Neural cell (in vitro differentiated cells): ENCODE data around the gene LVRN. TPM values are rescaled to one million over a fixed set of nuclear protein-coding genes. Genes with fewer than 3 reads are reported as not detected.

Source experiments
- H2AFZ ChIP-seq: fragments of 200-600, 300-800 bp; sonication (generic), shearing (Covaris generic); 2 replicates; pipeline ENCODE4 v1.6.0; 2014; ENCODE audit warnings: low read depth, mild to moderate bottlenecking, antibody characterized with exemption, low read length, moderate library complexity
- H3F3A ChIP-seq: fragments of 200-600 bp; shearing (Covaris generic); 2 replicates; pipeline ENCODE4 v1.6.1; 2016; ENCODE audit warnings: mild to moderate bottlenecking, moderate library complexity, mixed read lengths, antibody characterized with exemption, low read length; ENCODE audit not compliant: insufficient read depth, poor library complexity, severe bottlenecking
- H3K27ac ChIP-seq: fragments of 200-600, 300-800 bp; sonication (generic), shearing (Covaris generic); 2 replicates; pipeline ENCODE4 v1.5.1; 2014; ENCODE audit warnings: mild to moderate bottlenecking, low read length, moderate library complexity
- H3K27me3 ChIP-seq: fragments of 300-800, 200-600 bp; sonication (generic), shearing (Covaris generic); 2 replicates; pipeline ENCODE4 v1.6.0; 2014; ENCODE audit warnings: mild to moderate bottlenecking, low read depth, low read length, moderate library complexity; ENCODE audit not compliant: insufficient read depth
- H3K36me3 ChIP-seq: fragments of 300-800, 200-600 bp; sonication (generic), shearing (Covaris generic); 2 replicates; pipeline ENCODE4 v1.5.1; 2014; ENCODE audit warnings: mild to moderate bottlenecking, antibody characterized with exemption, low read length, moderate library complexity; ENCODE audit not compliant: insufficient read depth
- H3K4me2 ChIP-seq: fragments of 300-800, 200-600 bp; sonication (generic), shearing (Covaris generic); 2 replicates; pipeline ENCODE4 v1.6.0; 2014; ENCODE audit warnings: mild to moderate bottlenecking, low read length
- H3K4me3 ChIP-seq: fragments of 300-800, 200-600 bp; sonication (generic), shearing (Covaris generic); 2 replicates; pipeline ENCODE4 v1.5.1; 2014; ENCODE audit warnings: mild to moderate bottlenecking, low read length, moderate library complexity
- H3K79me2 ChIP-seq: fragments of 200-600 bp; shearing (Covaris generic); replicated peaks from 2 replicates; pipeline ENCODE4 v1.6.0; 2014; ENCODE audit warnings: mild to moderate bottlenecking, low read length, moderate library complexity; ENCODE audit not compliant: insufficient read depth
- H3K9ac ChIP-seq: fragments of 300-800, 200-600 bp; sonication (generic), shearing (Covaris generic); 2 replicates; pipeline ENCODE4 v1.6.1; 2016; ENCODE audit warnings: mild to moderate bottlenecking, low read length, mixed read lengths
- H3K9me2 ChIP-seq: fragments of 200-600 bp; shearing (Covaris generic); 2 replicates; pipeline ENCODE4 v1.6.1; 2016; ENCODE audit warnings: mild to moderate bottlenecking, low read length, mixed read lengths; ENCODE audit not compliant: insufficient read depth
- H3K9me3 ChIP-seq: fragments of 200-600, 300-800 bp; sonication (generic), shearing (Covaris generic); 2 replicates; pipeline ENCODE4 v1.6.1; 2016; ENCODE audit warnings: mild to moderate bottlenecking, mixed run types, low read length, moderate library complexity, mixed read lengths
- H4K20me1 ChIP-seq: fragments of 200-600 bp; shearing (Covaris generic); 2 replicates; pipeline ENCODE4 v1.6.1; 2016; ENCODE audit warnings: mild to moderate bottlenecking, mixed run types; ENCODE audit not compliant: insufficient read depth
- EP300 ChIP-seq: fragments of 450-650 bp; conservative IDR thresholded peaks from 2 replicates; pipeline ENCODE4 v1.6.1; 2014; ENCODE audit warnings: antibody characterized with exemption, mild to moderate bottlenecking, moderate library complexity; ENCODE audit not compliant: poor library complexity, severe bottlenecking
- EZH2 ChIP-seq: fragments of 200-600, 300-800 bp; shearing (Covaris generic), sonication (generic); IDR thresholded peaks from 2 replicates; pipeline ENCODE4 v1.6.1; 2014; ENCODE audit warnings: antibody characterized with exemption, low read length, borderline replicate concordance, mild to moderate bottlenecking; ENCODE audit not compliant: insufficient read depth, poor library complexity, severe bottlenecking
- MXI1 ChIP-seq: fragments of 450-650 bp; conservative IDR thresholded peaks from 2 replicates; pipeline ENCODE4 v1.6.1; 2014; ENCODE audit warnings: antibody characterized with exemption, mild to moderate bottlenecking; ENCODE audit not compliant: poor library complexity, severe bottlenecking
- POLR2AphosphoS5 ChIP-seq: IDR thresholded peaks from 2 replicates; pipeline ENCODE4 v1.6.1; 2012
- RAD21 ChIP-seq: fragments of 450-650 bp; conservative IDR thresholded peaks from 2 replicates; pipeline ENCODE4 v1.6.1; 2014; ENCODE audit warnings: antibody characterized with exemption, mild to moderate bottlenecking, moderate library complexity
- REST ChIP-seq: IDR thresholded peaks from 2 replicates; pipeline ENCODE4 v1.6.1; 2012; ENCODE audit warnings: borderline replicate concordance
- SMC3 ChIP-seq: fragments of 450-650 bp; conservative IDR thresholded peaks from 2 replicates; pipeline ENCODE4 v1.6.1; 2014; ENCODE audit warnings: antibody characterized with exemption, mild to moderate bottlenecking, moderate library complexity; ENCODE audit not compliant: poor library complexity
- TAF1 ChIP-seq: IDR thresholded peaks from 2 replicates; pipeline ENCODE4 v1.6.1; 2012; ENCODE audit warnings: low read depth
- polyA plus RNA-seq: library from polyadenylated mRNA; depleted of rRNA; stranded (reverse); fragments of >200 nt; gene quantifications from 2 replicates; pipeline ENCODE4 v1.2.3, GENCODE V29; 2014
- TF ChIP-seq, protein P1 (sequence below): fragments of 450-650 bp; IDR thresholded peaks from 2 replicates; pipeline ENCODE4 v1.5.1; 2014; ENCODE audit warnings: antibody characterized with exemption, mild to moderate bottlenecking, moderate library complexity; ENCODE audit not compliant: poor library complexity, severe bottlenecking

LVRN gene
- polyA plus RNA-seq, 1 donor from 2014 or later: 3.5 TPM

- Histone ChIP-seq H3K27me3 (peaks cover 18% of the 10 kb centered on the region), H3K4me2 (no peak overlapping the region), H3K9ac (no peak overlapping the region), H3K9me3 (no peaks in the 10 kb centered on the region), H3K9me2 (no peaks in the 10 kb centered on the region), H2AFZ (no peak overlapping the region), H3K36me3 (no peaks in the 10 kb centered on the region), H3K4me3 (no peak overlapping the region), H3F3A (no peaks in the 10 kb centered on the region), H4K20me1 (no peaks in the 10 kb centered on the region), H3K27ac (no peak overlapping the region), H3K79me2 (no peaks in the 10 kb centered on the region)
- TF ChIP-seq RAD21: no peak
- no peak for TF ChIP-seq TAF1
- no peak for TF ChIP-seq MXI1
- TF ChIP-seq EZH2: no peak
- TF ChIP-seq, protein P1, sequence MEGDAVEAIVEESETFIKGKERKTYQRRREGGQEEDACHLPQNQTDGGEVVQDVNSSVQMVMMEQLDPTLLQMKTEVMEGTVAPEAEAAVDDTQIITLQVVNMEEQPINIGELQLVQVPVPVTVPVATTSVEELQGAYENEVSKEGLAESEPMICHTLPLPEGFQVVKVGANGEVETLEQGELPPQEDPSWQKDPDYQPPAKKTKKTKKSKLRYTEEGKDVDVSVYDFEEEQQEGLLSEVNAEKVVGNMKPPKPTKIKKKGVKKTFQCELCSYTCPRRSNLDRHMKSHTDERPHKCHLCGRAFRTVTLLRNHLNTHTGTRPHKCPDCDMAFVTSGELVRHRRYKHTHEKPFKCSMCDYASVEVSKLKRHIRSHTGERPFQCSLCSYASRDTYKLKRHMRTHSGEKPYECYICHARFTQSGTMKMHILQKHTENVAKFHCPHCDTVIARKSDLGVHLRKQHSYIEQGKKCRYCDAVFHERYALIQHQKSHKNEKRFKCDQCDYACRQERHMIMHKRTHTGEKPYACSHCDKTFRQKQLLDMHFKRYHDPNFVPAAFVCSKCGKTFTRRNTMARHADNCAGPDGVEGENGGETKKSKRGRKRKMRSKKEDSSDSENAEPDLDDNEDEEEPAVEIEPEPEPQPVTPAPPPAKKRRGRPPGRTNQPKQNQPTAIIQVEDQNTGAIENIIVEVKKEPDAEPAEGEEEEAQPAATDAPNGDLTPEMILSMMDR: no peak
- TF ChIP-seq EP300: no peak
- no peak for TF ChIP-seq REST
- TF ChIP-seq POLR2AphosphoS5: no peak
- TF ChIP-seq SMC3: no peak
These were observed 5.3 kb upstream of the LVRN start for GRCh38 chr5:115956957-115957356.

- Histone ChIP-seq H3F3A (no peaks in the 10 kb centered on the region), H3K4me3 (no peak overlapping the region), H3K27ac (no peak overlapping the region), H2AFZ (no peak overlapping the region), H3K79me2 (no peaks in the 10 kb centered on the region), H3K9me3 (peaks cover 3% of the 10 kb centered on the region), H3K36me3 (no peaks in the 10 kb centered on the region), H4K20me1 (no peaks in the 10 kb centered on the region), H3K27me3 (peaks cover 39% of the 10 kb centered on the region), H3K9me2 (no peaks in the 10 kb centered on the region), H3K9ac (no peak overlapping the region), H3K4me2 (no peak overlapping the region)
- TF ChIP-seq EP300 (no peak), SMC3 (no peak), RAD21 (no peak), EZH2 (no peak), TAF1 (no peak), POLR2AphosphoS5 (no peak), REST (no peak), MXI1 (no peak)
- TF ChIP-seq, protein P1: no peak
These were observed 665 bp upstream of the LVRN start for GRCh38 chr5:115961381-115962238.
